K562 (cell line): ENCODE data around the gene RPRML. TPM values are rescaled to one million over a fixed set of nuclear protein-coding genes. Genes with fewer than 3 reads are reported as not detected.

Experiments
- ATAC-seq: fragments of 200-7000 bp; cut with Tn5 transposase; 3 replicates; pipeline ENCODE4 v1.9.1; 2020; ENCODE audit warnings: moderate library complexity
- BruUV-seq: library from RNA; stranded (reverse); fragments of 400-500 nt; replicated peaks from 2 replicates; lab custom pipeline; 2021; lab: Mats Ljungman, UMichigan
- CTCF ChIA-PET: fragments of 300-600 bp; formaldehyde crosslinking; extraction: SDS; loops from one replicate; lab custom pipeline; 2021; ENCODE audit warnings: low intra/inter-chr PET ratio; lab: Yijun Ruan, JAX
- POLR2A ChIA-PET: fragments of 300-600, 350-650 bp; sonication (Branson Sonifier 250); formaldehyde crosslinking; extraction: SDS; loops from one replicate; lab custom pipeline; 2021; ENCODE audit warnings: antibody characterized with exemption, inconsistent platforms; lab: Yijun Ruan, JAX
- DNase-seq, 4 experiments: peaks; one replicate each; pipeline versions ENCODE4 v3.0.0 to v3.0.0-alpha.2; 2011 to 2018; ENCODE audit warnings: low spot score in 3 of 4, mixed read lengths in 3 of 4; ENCODE audit errors: extremely low read depth in 1 of 4
- FAIRE-seq: peaks from 2 replicates; lab custom pipeline; 2011; peaks lifted over from hg19 to GRCh38; lab: Jason Lieb, UNC
- H2AFZ ChIP-seq: 2 replicates; pipeline ENCODE4 v1.6.0; 2011; ENCODE audit warnings: low read depth, low read length, control low read depth, inconsistent platforms
- H3K27ac ChIP-seq: fragments of 200-600 bp; 3 replicates; pipeline ENCODE4 v1.8.0; 2011; ENCODE audit warnings: low read depth, mild to moderate bottlenecking, control low read depth, inconsistent platforms, low read length, moderate library complexity, mixed read lengths; ENCODE audit errors: extremely low read depth
- H3K27me3 ChIP-seq, 2 experiments: fragments of 300-600 bp in 1 of 2; 2 replicates in 1 of 2; 3 replicates in 1 of 2; pipeline versions ENCODE4 v1.6.0 to v1.8.0; 2011; ENCODE audit warnings: inconsistent platforms in 2 of 2, low read length in 2 of 2, mild to moderate bottlenecking in 1 of 2, mixed read lengths in 1 of 2, moderate library complexity in 1 of 2; ENCODE audit not compliant: control insufficient read depth in 2 of 2, insufficient read depth in 2 of 2
- H3K36me3 ChIP-seq: fragments of 300-600 bp; 3 replicates; pipeline ENCODE4 v1.8.0; 2011; ENCODE audit warnings: mild to moderate bottlenecking, low read length, inconsistent platforms; ENCODE audit not compliant: control insufficient read depth, insufficient read depth
- H3K4me1 ChIP-seq, 2 experiments: fragments of 200-600 bp in 1 of 2; replicated peaks in 1 of 2; 2 replicates in 1 of 2; 3 replicates in 1 of 2; pipeline versions ENCODE4 v1.5.1 to v1.8.0; 2011; ENCODE audit warnings: inconsistent platforms in 2 of 2, low read length in 2 of 2, mild to moderate bottlenecking in 1 of 2, mixed read lengths in 1 of 2, moderate library complexity in 1 of 2; ENCODE audit not compliant: control insufficient read depth in 2 of 2, insufficient read depth in 2 of 2
- H3K4me2 ChIP-seq: 2 replicates; pipeline ENCODE4 v1.6.1; 2011; ENCODE audit warnings: low read length, control low read depth, inconsistent platforms, mixed read lengths; ENCODE audit not compliant: insufficient read depth
- H3K4me3 ChIP-seq: fragments of 200-600 bp; sonication (generic), shearing (Covaris generic); 2 replicates; pipeline ENCODE4 v1.5.1; 2016; ENCODE audit warnings: control low read depth, inconsistent platforms
- H3K79me2 ChIP-seq: fragments of 200-600 bp; 3 replicates; pipeline ENCODE4 v1.8.0; 2011; ENCODE audit warnings: low read length, inconsistent platforms; ENCODE audit not compliant: control insufficient read depth, insufficient read depth
- H3K9ac ChIP-seq, 2 experiments: 2 replicates each; pipeline versions ENCODE4 v1.6.0 to v1.6.1; 2011; ENCODE audit warnings: low read depth in 2 of 2, low read length in 2 of 2, control low read depth in 1 of 2, inconsistent platforms in 1 of 2, mild to moderate bottlenecking in 1 of 2, mixed read lengths in 1 of 2; ENCODE audit not compliant: insufficient read depth in 1 of 2
- H3K9me1 ChIP-seq: one replicate; pipeline ENCODE4 v1.6.0; 2011; ENCODE audit warnings: inconsistent platforms, mild to moderate bottlenecking, low read length, moderate library complexity; ENCODE audit not compliant: control insufficient read depth, insufficient read depth
- H3K9me3 ChIP-seq: replicated peaks from 2 replicates; pipeline ENCODE4 v1.5.1; 2011; ENCODE audit warnings: low read depth, low read length, inconsistent platforms; ENCODE audit not compliant: control insufficient read depth, insufficient read depth
- H4K20me1 ChIP-seq: replicated peaks from 2 replicates; pipeline ENCODE4 v1.6.1; 2011; ENCODE audit warnings: low read length, inconsistent platforms, mixed read lengths; ENCODE audit not compliant: control insufficient read depth, insufficient read depth
- HNRNPH1 ChIP-seq: fragments of 200-400 bp; formaldehyde crosslinking; optimal IDR thresholded peaks from 2 replicates; pipeline ENCODE3; 2017; ENCODE audit warnings: low read depth, mild to moderate bottlenecking, low read length, moderate library complexity
- HOXB6 ChIP-seq: fragments of 250-450 bp; sonication (Bioruptor Pico); IDR thresholded peaks from 2 replicates; pipeline ENCODE4 v1.5.1; 2022; ENCODE audit warnings: mild to moderate bottlenecking, borderline replicate concordance
- NELFE ChIP-seq: IDR thresholded peaks from 2 replicates; pipeline ENCODE4 v1.6.1; 2011; ENCODE audit warnings: mild to moderate bottlenecking; ENCODE audit not compliant: insufficient read depth, insufficient read length
- OTX1 ChIP-seq: fragments of 450-650 bp; formaldehyde crosslinking; IDR thresholded peaks from 2 replicates; pipeline ENCODE4 v1.4.0; 2022; ENCODE audit warnings: mild to moderate bottlenecking
- PTTG1 ChIP-seq: fragments of 450-650 bp; IDR thresholded peaks from 2 replicates; pipeline ENCODE4 v1.6.1; 2016; ENCODE audit warnings: low read depth, mild to moderate bottlenecking, missing genetic modification characterization, missing compliant biosample characterization
- TCF7L2 ChIP-seq: fragments of 150-350 bp; IDR thresholded peaks from 2 replicates; pipeline ENCODE4 v1.6.1; 2016; ENCODE audit warnings: low read depth, mild to moderate bottlenecking, low read length, moderate library complexity
- ZBTB8A ChIP-seq: fragments of 450-650 bp; IDR thresholded peaks from 2 replicates; pipeline ENCODE4 v1.6.1; 2018; ENCODE audit warnings: mild to moderate bottlenecking, moderate library complexity; ENCODE audit not compliant: partially characterized antibody
- ZNF140 ChIP-seq: fragments of 250-450 bp; sonication (Bioruptor Pico); IDR thresholded peaks from 2 replicates; pipeline ENCODE4 v1.8.0; 2021; ENCODE audit warnings: moderate library complexity, mild to moderate bottlenecking, inconsistent platforms
- WGBS: fragments of 100-300 bp; shearing (Covaris generic); methylation state at CpG from one replicate; pipeline ENCODE4 v1.1.6; 2016; ENCODE audit warnings: low coverage, mixed read lengths; ENCODE audit not compliant: insufficient coverage; ENCODE audit errors: missing lambda C conversion rate; 5-methylcytosine and 5-hydroxymethylcytosine counted together
- in situ Hi-C: fragments of 300-500 bp; cut with MboI; formaldehyde crosslinking; loops from 4 replicates; pipeline ENCODE4 v1.15.0; 2018; ENCODE audit warnings: inconsistent platforms, mixed read lengths
- intact Hi-C: fragments of 100-400 bp; cut with micrococcal nuclease; formaldehyde crosslinking; loops from 2 replicates; pipeline ENCODE4 v1.14.2; 2022
- polyA plus RNA-seq, 8 experiments: library from polyadenylated mRNA; depleted of rRNA in 4 of 8; stranded (reverse) in 5 of 8; unstranded in 3 of 8; fragments of >200 nt; fragmentation: Nextera tagmentation in 2 of 8; fragmentation: Illumina TruSeq in 1 of 8; extraction: Ambion mirVana in 2 of 8; extraction: Trizol in 1 of 8; gene quantifications; 2 replicates each; pipeline versions ENCODE4 v1.2.1 to v1.2.3, GENCODE V29; 2011 to 2014; ENCODE audit warnings: inconsistent platforms in 1 of 8, missing spikeins in 1 of 8
- total RNA-seq, 7 experiments: library from RNA; depleted of rRNA in 6 of 7; stranded (reverse); fragments of >200 nt in 6 of 7; fragmentation: Illumina TruSeq in 2 of 7; extraction: Trizol in 2 of 7; gene quantifications; 2 replicates each; pipeline versions ENCODE4 v1.2.1 to v1.2.3, GENCODE V29; 2011 to 2021; ENCODE audit warnings: low replicate concordance in 1 of 7
- TF ChIP-seq, protein P1 (sequence below): fragments of 450-650 bp; IDR thresholded peaks from 2 replicates; pipeline ENCODE4 v1.6.1; 2016; ENCODE audit warnings: low read depth, mild to moderate bottlenecking, moderate library complexity
- TF ChIP-seq, protein P2 (sequence below): fragments of 450-650 bp; formaldehyde crosslinking; IDR thresholded peaks from 2 replicates; pipeline ENCODE4 v1.4.0; 2020; ENCODE audit warnings: mild to moderate bottlenecking, mixed read lengths

The RPRML gene
- total and polyA plus RNA-seq, 9 of the 15 experiments (the other 6 are each of a cell fraction or from before 2014, with no cell fraction given) = not detected

DNA sequence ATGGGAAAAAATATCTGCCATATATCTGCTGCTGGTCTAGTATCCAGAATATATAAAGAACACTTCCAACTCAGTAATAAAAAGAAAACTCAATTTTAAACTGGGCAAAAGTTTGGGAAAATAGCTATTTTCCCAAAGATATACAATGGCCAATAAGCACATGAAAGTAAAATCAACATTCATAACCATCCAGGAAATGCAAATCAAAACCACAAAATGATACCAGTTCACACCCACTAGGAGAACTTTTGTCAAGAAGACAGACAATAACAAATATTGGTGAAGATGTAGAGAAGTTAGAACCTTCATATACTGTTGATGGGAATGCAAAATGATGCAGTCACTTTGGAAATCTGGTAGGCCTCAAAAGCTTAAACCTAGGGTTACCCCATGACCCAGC, 33.4 kb upstream of the RPRML start (continued):
- TF ChIP-seq, protein P1, sequence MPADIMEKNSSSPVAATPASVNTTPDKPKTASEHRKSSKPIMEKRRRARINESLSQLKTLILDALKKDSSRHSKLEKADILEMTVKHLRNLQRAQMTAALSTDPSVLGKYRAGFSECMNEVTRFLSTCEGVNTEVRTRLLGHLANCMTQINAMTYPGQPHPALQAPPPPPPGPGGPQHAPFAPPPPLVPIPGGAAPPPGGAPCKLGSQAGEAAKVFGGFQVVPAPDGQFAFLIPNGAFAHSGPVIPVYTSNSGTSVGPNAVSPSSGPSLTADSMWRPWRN = no peak
- TF ChIP-seq, protein P2, sequence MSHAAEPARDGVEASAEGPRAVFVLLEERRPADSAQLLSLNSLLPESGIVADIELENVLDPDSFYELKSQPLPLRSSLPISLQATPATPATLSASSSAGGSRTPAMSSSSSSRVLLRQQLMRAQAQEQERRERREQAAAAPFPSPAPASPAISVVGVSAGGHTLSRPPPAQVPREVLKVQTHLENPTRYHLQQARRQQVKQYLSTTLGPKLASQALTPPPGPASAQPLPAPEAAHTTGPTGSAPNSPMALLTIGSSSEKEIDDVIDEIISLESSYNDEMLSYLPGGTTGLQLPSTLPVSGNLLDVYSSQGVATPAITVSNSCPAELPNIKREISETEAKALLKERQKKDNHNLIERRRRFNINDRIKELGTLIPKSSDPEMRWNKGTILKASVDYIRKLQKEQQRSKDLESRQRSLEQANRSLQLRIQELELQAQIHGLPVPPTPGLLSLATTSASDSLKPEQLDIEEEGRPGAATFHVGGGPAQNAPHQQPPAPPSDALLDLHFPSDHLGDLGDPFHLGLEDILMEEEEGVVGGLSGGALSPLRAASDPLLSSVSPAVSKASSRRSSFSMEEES (CRISPR knock-in tag) = no peak

DNA sequence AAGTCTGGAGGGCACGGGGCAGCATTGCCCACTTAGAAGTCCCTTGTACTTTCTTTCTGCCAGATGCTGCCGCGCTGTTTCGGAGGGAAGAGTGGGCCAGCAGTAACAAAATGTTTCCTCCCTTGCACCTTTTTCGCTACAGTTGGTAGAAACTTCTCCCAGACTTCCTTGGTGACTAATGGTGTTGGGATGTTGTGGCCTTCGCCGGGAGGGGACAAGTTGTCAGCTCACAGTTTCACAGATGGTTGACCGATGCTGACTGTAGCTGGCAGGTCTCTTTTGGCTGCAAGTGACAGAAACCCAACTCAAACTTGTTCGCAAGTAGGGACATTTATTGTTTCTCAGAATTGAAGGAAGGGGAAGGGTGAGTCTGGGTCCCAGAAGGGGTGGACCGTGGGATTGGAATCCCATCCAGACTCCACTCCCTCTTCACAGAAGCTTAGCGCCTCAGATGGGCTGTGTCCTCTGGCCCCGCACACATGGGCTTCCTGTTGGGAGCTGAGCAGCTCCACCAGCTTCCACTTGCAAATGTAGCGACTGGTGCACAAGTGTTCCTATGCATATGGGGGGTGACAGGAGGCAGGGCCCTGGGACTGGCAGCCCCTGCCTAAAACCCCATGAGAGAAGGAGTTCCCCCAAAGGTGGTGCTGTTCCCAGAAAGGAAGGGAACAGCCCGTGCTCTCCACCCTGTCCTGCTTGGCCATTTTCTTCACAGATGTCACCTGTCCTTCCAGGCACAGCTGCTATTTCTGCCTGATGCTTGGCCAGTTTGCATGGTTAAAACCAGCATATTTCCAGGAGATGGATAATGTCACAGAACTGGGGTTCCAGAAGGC, 30.9 kb upstream of the RPRML start:
- Histone ChIP-seq H3K4me1 (peaks cover 0 to 3% of the 10 kb centered on the region in 2 experiments; a peak in 1 of 5 replicates), H3K27ac (no peak overlapping the region), H2AFZ (no peak overlapping the region), H4K20me1 (no peaks in the 10 kb centered on the region), H3K9ac (peak overlapping the region in 1 of 2 experiments; percentile 45; a peak in 2 of 4 replicates), H3K27me3 (no peaks in the 10 kb centered on the region; a peak in 1 of 5 replicates), H3K36me3 (no peaks in the 10 kb centered on the region), H3K9me1 (no peaks in the 10 kb centered on the region), H3K9me3 (no peaks in the 10 kb centered on the region), H3K4me2 (no peak overlapping the region), H3K4me3 (no peak overlapping the region), H3K79me2 (no peaks in the 10 kb centered on the region)
- CTCF ChIA-PET = no interaction called here
- FAIRE-seq (no peak), ATAC-seq (no peak), DNase-seq (no peak)
- BruUV-seq = no TSS peak
- POLR2A ChIA-PET = interaction anchor here (0.6 kb wide), 2 partner anchors 38 to 293 kb away, joined by 3 read pairs; no protein-coding TSS in a partner anchor
- TF ChIP-seq ZBTB8A (no peak), ZNF140 (CRISPR knock-in tag) (no peak), TCF7L2 (no peak), NELFE (no peak), HOXB6 (CRISPR knock-in tag) (no peak), OTX1 (CRISPR knock-in tag) (no peak), HNRNPH1 (no peak), PTTG1 (tag) (no peak)
- intact Hi-C loops (loop anchor here (5.0 kb wide), 1 partner anchor 168 kb away; no protein-coding TSS in a partner anchor), in situ Hi-C loops (loop anchor here (10.0 kb wide), 1 partner anchor 495 kb away; the partner anchor contains the start of gene LRRC37A2)
- 53% methylated on average over 14 of the region's 14 CpGs for WGBS
